HepG2 (cell line): Measurements from ENCODE around the gene PHF5A. TPM values are rescaled to one million over a fixed set of nuclear protein-coding genes. Genes with fewer than 3 reads are reported as not detected.
A peak's percentile ranks its signal among the peaks of the same experiment; 100 is the strongest.

Source experiments
- BATF2 ChIP-seq: sonication (generic); formaldehyde crosslinking; IDR thresholded peaks from 2 replicates; pipeline ENCODE4 v1.8.0; 2022; ENCODE audit warnings: mild to moderate bottlenecking, missing genetic modification reagents, moderate library complexity
- BRF2 ChIP-seq: sonication (generic); formaldehyde crosslinking; IDR thresholded peaks from 2 replicates; pipeline ENCODE4 v1.8.1; 2022; ENCODE audit warnings: mild to moderate bottlenecking, missing genetic modification reagents
- FOXK1 ChIP-seq: sonication (generic); formaldehyde crosslinking; IDR thresholded peaks from 2 replicates; pipeline ENCODE4 v1.4.0; 2020; ENCODE audit warnings: low read depth, missing genetic modification reagents, borderline replicate concordance
- HMGXB3 ChIP-seq: sonication (generic); formaldehyde crosslinking; IDR thresholded peaks from 2 replicates; pipeline ENCODE4 v1.4.0; 2020; ENCODE audit warnings: missing genetic modification reagents, borderline replicate concordance
- MATR3 ChIP-seq: sonication (generic); formaldehyde crosslinking; IDR thresholded peaks from 2 replicates; pipeline ENCODE4 v1.4.0; 2020; ENCODE audit warnings: missing genetic modification reagents
- RFX1 ChIP-seq: fragments of 450-650 bp; IDR thresholded peaks from 2 replicates; pipeline ENCODE4 v1.6.1; 2017
- SNAPC2 ChIP-seq: sonication (generic); formaldehyde crosslinking; IDR thresholded peaks from 2 replicates; pipeline ENCODE4 v1.8.1; 2022; ENCODE audit warnings: mild to moderate bottlenecking, missing genetic modification reagents
- SNRNP70 ChIP-seq: fragments of 200-400 bp; formaldehyde crosslinking; IDR thresholded peaks from 2 replicates; pipeline ENCODE4 v1.6.1; 2017; ENCODE audit warnings: mild to moderate bottlenecking, low read depth, low read length, moderate library complexity
- ZFP36 ChIP-seq: fragments of 150-350 bp; IDR thresholded peaks from 2 replicates; pipeline ENCODE4 v1.6.1; 2018; ENCODE audit warnings: borderline replicate concordance, low read length, low read depth; ENCODE audit not compliant: partially characterized antibody
- ZMYM3 ChIP-seq: sonication (generic); formaldehyde crosslinking; IDR thresholded peaks from 2 replicates; pipeline ENCODE4 v1.5.1; 2020; ENCODE audit warnings: mild to moderate bottlenecking, missing genetic modification reagents
- ZNF143 ChIP-seq: sonication (generic); formaldehyde crosslinking; IDR thresholded peaks from 2 replicates; pipeline ENCODE4 v1.4.0; 2020; ENCODE audit warnings: missing genetic modification reagents
- ZNF616 ChIP-seq: sonication (generic); formaldehyde crosslinking; IDR thresholded peaks from 2 replicates; pipeline ENCODE4 v1.5.0; 2020; ENCODE audit warnings: low read depth, mild to moderate bottlenecking, missing genetic modification reagents
- ZSCAN20 ChIP-seq: sonication (generic); formaldehyde crosslinking; IDR thresholded peaks from 2 replicates; pipeline ENCODE4 v1.4.0; 2020; ENCODE audit warnings: missing genetic modification reagents, mild to moderate bottlenecking, borderline replicate concordance
- polyA plus RNA-seq, 8 experiments: library from polyadenylated mRNA; depleted of rRNA in 3 of 8; stranded (reverse) in 7 of 8; unstranded in 1 of 8; fragments of >200 nt; fragmentation: Illumina TruSeq in 4 of 8; extraction: Trizol in 4 of 8; gene quantifications; 2 replicates each; pipeline versions ENCODE4 v1.2.1 to v1.2.3, GENCODE V29; 2011 to 2016; ENCODE audit warnings: low read depth in 4 of 8, missing spikeins in 1 of 8, mixed read lengths in 1 of 8; ENCODE audit not compliant: insufficient read depth in 1 of 8
- total RNA-seq, 5 experiments: library from RNA; depleted of rRNA; stranded (reverse); fragments of >200 nt; fragmentation: Illumina TruSeq; extraction: Trizol; gene quantifications; 2 replicates each; pipeline ENCODE4 v1.2.3, GENCODE V29; 2016; ENCODE audit warnings: low read depth in 1 of 5
- TF ChIP-seq, protein P1 (sequence below): sonication (generic); formaldehyde crosslinking; IDR thresholded peaks from 2 replicates; pipeline ENCODE4 v1.5.0; 2020; ENCODE audit warnings: mild to moderate bottlenecking, missing genetic modification reagents
- TF ChIP-seq, protein P2 (sequence below): sonication (generic); formaldehyde crosslinking; IDR thresholded peaks from 2 replicates; pipeline ENCODE4 v1.8.0; 2022; ENCODE audit warnings: missing genetic modification reagents, mild to moderate bottlenecking, inconsistent platforms, borderline replicate concordance
- TF ChIP-seq, protein P3 (sequence below): sonication (generic); formaldehyde crosslinking; IDR thresholded peaks from 2 replicates; pipeline ENCODE4 v1.8.1; 2023; ENCODE audit warnings: mild to moderate bottlenecking, moderate library complexity, missing genetic modification reagents

Gene PHF5A
- total and polyA plus RNA-seq, 2 of the 13 experiments (the other 11 are each of a cell fraction or from before 2014, with no cell fraction given), result 56.6 to 105 TPM

DNA sequence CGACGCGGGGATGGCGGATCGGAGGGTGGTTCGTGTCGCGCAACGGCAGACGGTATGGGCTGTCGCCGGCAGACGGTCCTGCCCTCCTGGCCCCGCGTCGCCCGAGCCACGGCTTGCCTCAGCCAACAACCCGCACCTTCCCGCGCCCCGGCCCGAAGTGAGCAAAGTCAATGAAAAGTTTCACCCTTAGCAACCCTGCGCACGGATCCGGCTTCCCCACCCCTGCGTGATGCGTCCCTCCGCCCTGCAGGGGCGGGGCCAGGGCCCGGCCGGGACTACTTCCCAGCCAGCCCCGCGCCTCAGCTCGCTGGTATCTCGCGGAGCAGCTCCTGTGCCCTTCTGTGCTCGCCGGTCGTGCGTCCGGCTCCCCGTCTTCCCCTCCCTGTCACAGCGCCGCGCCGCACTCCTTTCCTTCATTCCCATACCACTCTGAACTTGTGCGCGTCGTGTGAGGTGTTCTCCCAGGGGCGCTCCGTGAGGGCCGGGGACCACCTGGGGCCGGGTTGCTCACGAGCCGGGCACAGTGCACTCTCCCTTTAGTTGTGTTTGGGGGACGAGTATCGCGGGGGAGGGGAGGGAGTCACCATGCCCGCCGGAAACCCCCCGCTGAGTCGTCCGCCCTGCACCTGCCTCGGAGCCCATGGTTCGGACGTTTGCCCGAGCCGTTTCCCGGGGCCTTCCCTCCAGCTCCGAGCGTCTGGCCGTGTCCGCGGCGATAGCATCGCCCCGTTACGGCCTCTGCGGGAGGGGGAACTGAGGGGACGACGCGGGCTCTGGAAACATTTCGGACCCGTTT is 21.7 kb downstream of the PHF5A start, which contains the start of gene TOB2 (continued):
- TF ChIP-seq, protein P1, sequence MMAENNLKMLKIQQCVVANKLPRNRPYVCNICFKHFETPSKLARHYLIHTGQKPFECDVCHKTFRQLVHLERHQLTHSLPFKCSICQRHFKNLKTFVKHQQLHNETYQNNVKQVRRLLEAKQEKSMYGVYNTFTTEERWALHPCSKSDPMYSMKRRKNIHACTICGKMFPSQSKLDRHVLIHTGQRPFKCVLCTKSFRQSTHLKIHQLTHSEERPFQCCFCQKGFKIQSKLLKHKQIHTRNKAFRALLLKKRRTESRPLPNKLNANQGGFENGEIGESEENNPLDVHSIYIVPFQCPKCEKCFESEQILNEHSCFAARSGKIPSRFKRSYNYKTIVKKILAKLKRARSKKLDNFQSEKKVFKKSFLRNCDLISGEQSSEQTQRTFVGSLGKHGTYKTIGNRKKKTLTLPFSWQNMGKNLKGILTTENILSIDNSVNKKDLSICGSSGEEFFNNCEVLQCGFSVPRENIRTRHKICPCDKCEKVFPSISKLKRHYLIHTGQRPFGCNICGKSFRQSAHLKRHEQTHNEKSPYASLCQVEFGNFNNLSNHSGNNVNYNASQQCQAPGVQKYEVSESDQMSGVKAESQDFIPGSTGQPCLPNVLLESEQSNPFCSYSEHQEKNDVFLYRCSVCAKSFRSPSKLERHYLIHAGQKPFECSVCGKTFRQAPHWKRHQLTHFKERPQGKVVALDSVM, result peak; percentile 76
- TF ChIP-seq ZNF616 (CRISPR knock-in tag) (no peak; the same call in 1 of the 2 replicates), SNAPC2 (no peak), BATF2 (peak; percentile 94; the same call in 1 of the 2 replicates), ZSCAN20 (CRISPR knock-in tag) (peak; percentile 90), RFX1 (peak; percentile 73), FOXK1 (CRISPR knock-in tag) (peak; percentile 89; the same call in 1 of the 2 replicates), ZMYM3 (CRISPR knock-in tag) (no peak), ZNF143 (peak; percentile 84), BRF2 (CRISPR knock-in tag) (peak; percentile 88; the same call in 1 of the 2 replicates), SNRNP70 (no peak), HMGXB3 (CRISPR knock-in tag) (peak; percentile 90; the same call in 1 of the 2 replicates), ZFP36 (no peak), MATR3 (CRISPR knock-in tag) (no peak)
- TF ChIP-seq, protein P2, sequence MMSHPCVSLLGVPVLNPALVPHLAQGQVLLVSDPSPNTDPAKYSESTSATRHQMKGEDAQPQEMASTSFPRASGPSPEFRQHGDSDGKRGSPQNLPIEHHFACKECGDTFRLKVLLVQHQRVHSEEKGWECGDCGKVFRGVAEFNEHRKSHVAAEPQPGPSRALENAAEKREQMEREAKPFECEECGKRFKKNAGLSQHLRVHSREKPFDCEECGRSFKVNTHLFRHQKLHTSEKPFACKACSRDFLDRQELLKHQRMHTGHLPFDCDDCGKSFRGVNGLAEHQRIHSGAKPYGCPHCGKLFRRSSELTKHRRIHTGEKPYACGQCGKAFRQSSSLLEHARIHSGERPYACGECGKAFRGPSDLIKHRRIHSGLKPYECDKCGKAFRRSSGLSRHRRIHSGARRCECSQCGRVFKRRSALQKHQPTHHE (CRISPR knock-in tag), result peak; percentile 92
- TF ChIP-seq, protein P3, sequence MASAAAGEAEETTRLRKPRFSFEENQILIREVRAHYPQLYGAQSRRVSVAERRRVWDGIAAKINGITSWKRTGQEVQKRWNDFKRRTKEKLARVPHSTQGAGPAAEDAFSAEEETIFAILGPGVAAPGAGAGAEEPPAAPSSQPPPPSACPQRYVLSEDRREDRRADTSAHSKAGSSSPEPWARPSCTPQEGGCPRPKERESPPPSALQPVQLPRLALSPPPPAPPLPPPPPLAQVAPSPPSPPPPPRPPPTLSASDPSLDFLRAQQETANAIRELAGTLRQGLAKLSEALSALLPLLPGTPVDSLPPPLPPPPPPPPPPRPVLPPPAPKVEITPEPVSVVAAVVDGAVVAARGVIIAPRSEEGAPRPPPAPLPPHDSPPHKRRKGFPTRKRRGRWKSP, result peak; percentile 95
